K562 (cell line): ENCODE measurements around the gene WDR3. TPM values are rescaled to one million over a fixed set of nuclear protein-coding genes. Genes with fewer than 3 reads are reported as not detected.

Experiments used
- DPF2 ChIP-seq: fragments of 450-650 bp; IDR thresholded peaks from 2 replicates; pipeline ENCODE4 v1.6.1; 2016
- ETS1 ChIP-seq: conservative IDR thresholded peaks from 2 replicates; pipeline ENCODE4 v1.6.1; 2011; ENCODE audit warnings: low read depth, mild to moderate bottlenecking, low read length; ENCODE audit not compliant: control insufficient read depth
- ETV5 ChIP-seq: sonication (generic); formaldehyde crosslinking; IDR thresholded peaks from 2 replicates; pipeline ENCODE4 v1.4.0; 2020; ENCODE audit warnings: low read depth, mild to moderate bottlenecking, missing genetic modification reagents
- FOXK1 ChIP-seq: sonication (generic); formaldehyde crosslinking; IDR thresholded peaks from 2 replicates; pipeline ENCODE4 v1.8.0; 2022; ENCODE audit warnings: missing genetic modification reagents, mild to moderate bottlenecking, borderline replicate concordance
- JUNB ChIP-seq: fragments of 450-650 bp; formaldehyde crosslinking; conservative IDR thresholded peaks from 2 replicates; pipeline ENCODE4 v1.4.0; 2020; ENCODE audit warnings: mild to moderate bottlenecking
- KAT7 ChIP-seq: sonication (generic); formaldehyde crosslinking; IDR thresholded peaks from 2 replicates; pipeline ENCODE4 v1.8.0; 2022; ENCODE audit warnings: missing genetic modification reagents, mild to moderate bottlenecking, borderline replicate concordance
- PHF21A ChIP-seq: fragments of 450-650 bp; IDR thresholded peaks from 2 replicates; pipeline ENCODE4 v1.6.1; 2017; ENCODE audit warnings: low read depth, borderline replicate concordance
- POLR3A ChIP-seq: IDR thresholded peaks from 2 replicates; pipeline ENCODE4 v1.6.1; 2011; ENCODE audit warnings: borderline replicate concordance, mild to moderate bottlenecking, moderate library complexity; ENCODE audit not compliant: insufficient read length, insufficient read depth; ENCODE audit errors: extremely low read depth
- RBBP5 ChIP-seq: fragments of 200-600 bp; sonication (generic); IDR thresholded peaks from 2 replicates; pipeline ENCODE4 v1.6.1; 2012; ENCODE audit warnings: borderline replicate concordance, mild to moderate bottlenecking, low read length, control low read depth, inconsistent platforms; ENCODE audit not compliant: insufficient read depth, poor library complexity, severe bottlenecking
- RFX1 ChIP-seq: fragments of 450-650 bp; IDR thresholded peaks from 2 replicates; pipeline ENCODE4 v1.6.1; 2016; ENCODE audit warnings: mild to moderate bottlenecking, moderate library complexity
- SAP30 ChIP-seq: fragments of 200-600 bp; sonication (generic); IDR thresholded peaks from 2 replicates; pipeline ENCODE4 v1.6.1; 2012; ENCODE audit warnings: borderline replicate concordance, low read depth, mild to moderate bottlenecking, moderate library complexity, low read length, control low read depth, inconsistent platforms; ENCODE audit not compliant: insufficient read depth, poor library complexity, severe bottlenecking
- SIX5 ChIP-seq, 2 experiments: IDR thresholded peaks; 2 replicates each; pipeline ENCODE4 v1.6.1; 2011; ENCODE audit warnings: low read length in 2 of 2, borderline replicate concordance in 1 of 2, low read depth in 1 of 2, mild to moderate bottlenecking in 1 of 2, moderate library complexity in 1 of 2; ENCODE audit not compliant: insufficient read depth in 1 of 2
- SNAPC5 ChIP-seq: fragments of 250-450 bp; sonication (Bioruptor Pico); IDR thresholded peaks from 2 replicates; pipeline ENCODE4 v1.8.0; 2021; ENCODE audit warnings: moderate library complexity, mild to moderate bottlenecking, inconsistent platforms
- STAG1 ChIP-seq: sonication (generic); formaldehyde crosslinking; IDR thresholded peaks from 2 replicates; pipeline ENCODE4 v1.5.0; 2020; ENCODE audit warnings: missing genetic modification reagents, borderline replicate concordance
- TEAD4 ChIP-seq, 2 experiments: sonication (generic) in 1 of 2; formaldehyde crosslinking in 1 of 2; IDR thresholded peaks; 2 replicates each; pipeline versions ENCODE4 v1.6.1 to v1.8.0; 2012 to 2022; ENCODE audit warnings: borderline replicate concordance in 1 of 2, inconsistent platforms in 1 of 2, low read length in 1 of 2, mild to moderate bottlenecking in 1 of 2, missing genetic modification reagents in 1 of 2
- USF2 ChIP-seq: sonication (generic); formaldehyde crosslinking; IDR thresholded peaks from 2 replicates; pipeline ENCODE4 v1.5.0; 2020; ENCODE audit warnings: missing genetic modification reagents
- ZBTB17 ChIP-seq: fragments of 450-650 bp; formaldehyde crosslinking; IDR thresholded peaks from 2 replicates; pipeline ENCODE4 v1.4.0; 2020; ENCODE audit warnings: mild to moderate bottlenecking
- ZNF24 ChIP-seq: fragments of 450-650 bp; IDR thresholded peaks from 2 replicates; pipeline ENCODE4 v1.6.1; 2016
- ZNF277 ChIP-seq: fragments of 250-450 bp; sonication (Bioruptor Pico); IDR thresholded peaks from 2 replicates; pipeline ENCODE4 v1.8.0; 2022; ENCODE audit warnings: inconsistent platforms, mild to moderate bottlenecking, moderate library complexity, borderline replicate concordance
- ZNF398 ChIP-seq: fragments of 250-450 bp; sonication (Bioruptor Pico); IDR thresholded peaks from 2 replicates; pipeline ENCODE4 v1.8.0; 2021; ENCODE audit warnings: moderate library complexity, mild to moderate bottlenecking, inconsistent platforms
- ZNF584 ChIP-seq: fragments of 200-800 bp; sonication (Bioruptor generic); IDR thresholded peaks from 2 replicates; pipeline ENCODE4 v1.6.1; 2016; ENCODE audit warnings: low read depth, mild to moderate bottlenecking, missing genetic modification characterization, missing compliant biosample characterization
- ZNF707 ChIP-seq: fragments of 250-450 bp; sonication (Bioruptor Pico); conservative IDR thresholded peaks from 2 replicates; pipeline ENCODE4 v1.8.0; 2022; ENCODE audit warnings: inconsistent platforms, mild to moderate bottlenecking, moderate library complexity
- polyA plus RNA-seq, 8 experiments: library from polyadenylated mRNA; depleted of rRNA in 4 of 8; stranded (reverse) in 5 of 8; unstranded in 3 of 8; fragments of >200 nt; fragmentation: Nextera tagmentation in 2 of 8; fragmentation: Illumina TruSeq in 1 of 8; extraction: Ambion mirVana in 2 of 8; extraction: Trizol in 1 of 8; gene quantifications; 2 replicates each; pipeline versions ENCODE4 v1.2.1 to v1.2.3, GENCODE V29; 2011 to 2014; ENCODE audit warnings: inconsistent platforms in 1 of 8, missing spikeins in 1 of 8
- total RNA-seq, 7 experiments: library from RNA; depleted of rRNA in 6 of 7; stranded (reverse); fragments of >200 nt in 6 of 7; fragmentation: Illumina TruSeq in 2 of 7; extraction: Trizol in 2 of 7; gene quantifications; 2 replicates each; pipeline versions ENCODE4 v1.2.1 to v1.2.3, GENCODE V29; 2011 to 2021; ENCODE audit warnings: low replicate concordance in 1 of 7

WDR3 gene
- total and polyA plus RNA-seq, 9 of the 15 experiments (the other 6 are each of a cell fraction or from before 2014, with no cell fraction given), result 40.6 to 122 (median 76.5) TPM

- TF ChIP-seq POLR3A, result no peak
- TF ChIP-seq TEAD4 (IDR thresholded peaks at IDR 0.05; ENCODE audit: low read length), result 0 out of 2 replicates have a peak, but pooled peaks have one; percentile 2
- TF ChIP-seq TEAD4 (CRISPR knock-in tag; IDR thresholded peaks at IDR 0.05; ENCODE audit: borderline replicate concordance), result no peak
- no peak for TF ChIP-seq KAT7 (CRISPR knock-in tag)
- no peak for TF ChIP-seq ZNF398 (CRISPR knock-in tag)
- TF ChIP-seq ETS1, result peak; percentile 40; the same call in 1 of the 2 replicates
- no peak for TF ChIP-seq ZNF584 (CRISPR knock-in tag)
- TF ChIP-seq PHF21A, result no peak
- TF ChIP-seq SAP30, result peak; percentile 93
- TF ChIP-seq RFX1, result peak; percentile 70
- no peak for TF ChIP-seq ZNF24
- TF ChIP-seq STAG1 (CRISPR knock-in tag), result 0 out of 2 replicates have a peak, but pooled peaks have one; percentile 21
- peak; percentile 49; the same call in 1 of the 2 replicates for TF ChIP-seq ZBTB17 (CRISPR knock-in tag)
- TF ChIP-seq RBBP5, result no peak
- TF ChIP-seq SNAPC5 (CRISPR knock-in tag), result no peak
- TF ChIP-seq DPF2, result no peak
- TF ChIP-seq ZNF277, result no peak
- no peak for TF ChIP-seq ETV5 (CRISPR knock-in tag)
- no peak for TF ChIP-seq USF2 (CRISPR knock-in tag)
- no peak for TF ChIP-seq SIX5 (IDR thresholded peaks at IDR 0.05; ENCODE audit: borderline replicate concordance in 1 of 2, insufficient read depth in 1 of 2, low read depth in 1 of 2, low read length in 2 of 2)
- TF ChIP-seq FOXK1 (CRISPR knock-in tag), result 0 out of 2 replicates have a peak, but pooled peaks have one; percentile 37
- TF ChIP-seq JUNB, result no peak
- TF ChIP-seq ZNF707 (CRISPR knock-in tag), result no peak
These were observed 627 bp upstream of the WDR3 start (continued) for GRCh38 chr1:117928881-117929342.
